Liver (tissue), 9 donors: Measurements from ENCODE around the gene ZMPSTE24. TPM values are rescaled to one million over a fixed set of nuclear protein-coding genes. Genes with fewer than 3 reads are reported as not detected.

Experiments used
- DNase-seq: peaks from one replicate; pipeline ENCODE4 v3.0.0-alpha.2; 2017; ENCODE audit warnings: low spot score
- H3K27ac ChIP-seq, 2 donors: one replicate each; pipeline ENCODE4 v1.7.0; 2013; ENCODE audit warnings: inconsistent platforms in 2 of 2, low read length in 2 of 2, control low read depth in 1 of 2, low read depth in 1 of 2, mild to moderate bottlenecking in 1 of 2
- H3K27me3 ChIP-seq, 4 donors: one replicate each; pipeline versions ENCODE4 v1.6.1 to v1.7.0; 2013; ENCODE audit warnings: low read length in 3 of 4, inconsistent platforms in 1 of 4, mild to moderate bottlenecking in 1 of 4, moderate library complexity in 1 of 4; ENCODE audit not compliant: control insufficient read depth in 4 of 4, insufficient read depth in 4 of 4
- H3K36me3 ChIP-seq, 4 donors: one replicate each; pipeline versions ENCODE4 v1.6.1 to v1.7.0; 2013; ENCODE audit warnings: low read length in 3 of 4, mild to moderate bottlenecking in 3 of 4, low read depth in 1 of 4, moderate library complexity in 1 of 4; ENCODE audit not compliant: control insufficient read depth in 4 of 4, insufficient read depth in 3 of 4
- H3K4me1 ChIP-seq, 4 donors: one replicate each; pipeline versions ENCODE4 v1.6.1 to v1.7.0; 2013; ENCODE audit warnings: low read length in 3 of 4, mild to moderate bottlenecking in 3 of 4, moderate library complexity in 1 of 4; ENCODE audit not compliant: control insufficient read depth in 4 of 4, insufficient read depth in 4 of 4
- H3K4me3 ChIP-seq, 3 donors: one replicate each; pipeline versions ENCODE4 v1.6.1 to v1.7.0; 2013; ENCODE audit warnings: low read length in 3 of 3, control low read depth in 1 of 3, low read depth in 1 of 3, mild to moderate bottlenecking in 1 of 3
- H3K9ac ChIP-seq, 2 donors: one replicate each; pipeline ENCODE4 v1.7.0; 2013; ENCODE audit warnings: low read length in 2 of 2, mild to moderate bottlenecking in 2 of 2, moderate library complexity in 2 of 2, control low read depth in 1 of 2, low read depth in 1 of 2
- H3K9me3 ChIP-seq, 4 donors: one replicate each; pipeline versions ENCODE4 v1.6.1 to v1.7.0; 2013; ENCODE audit warnings: low read length in 3 of 4; ENCODE audit not compliant: control insufficient read depth in 4 of 4
- ATF3 ChIP-seq: IDR thresholded peaks from 2 replicates; pipeline ENCODE4 v1.6.1; 2016; ENCODE audit warnings: antibody characterized with exemption
- CTCF ChIP-seq: fragments of 150-350 bp; IDR thresholded peaks from 2 replicates; pipeline ENCODE4 v1.5.1; 2017; ENCODE audit warnings: improper control_type of control experiment, low read depth, low read length; ENCODE audit not compliant: missing input control
- EGR1 ChIP-seq, 2 donors: IDR thresholded peaks; 2 replicates each; pipeline ENCODE4 v1.6.1; 2016 to 2018; ENCODE audit warnings: antibody characterized with exemption in 2 of 2, low read depth in 2 of 2
- FOXA2 ChIP-seq: IDR thresholded peaks from 2 replicates; pipeline ENCODE4 v1.6.1; 2016; ENCODE audit warnings: antibody characterized with exemption
- GABPA ChIP-seq, 2 donors: IDR thresholded peaks in 1 of 2; conservative IDR thresholded peaks in 1 of 2; 2 replicates each; pipeline ENCODE4 v1.6.1; 2016; ENCODE audit warnings: antibody characterized with exemption in 2 of 2, mild to moderate bottlenecking in 1 of 2, moderate library complexity in 1 of 2
- HNF4G ChIP-seq: IDR thresholded peaks from 2 replicates; pipeline ENCODE4 v1.6.1; 2016; ENCODE audit warnings: antibody characterized with exemption
- JUND ChIP-seq, 2 donors: IDR thresholded peaks; 2 replicates each; pipeline ENCODE4 v1.6.1; 2016; ENCODE audit warnings: antibody characterized with exemption in 2 of 2
- MAX ChIP-seq: IDR thresholded peaks from 2 replicates; pipeline ENCODE4 v1.6.1; 2016; ENCODE audit warnings: antibody characterized with exemption
- RAD21 ChIP-seq, 2 donors: IDR thresholded peaks; 2 replicates each; pipeline ENCODE4 v1.6.1; 2016; ENCODE audit warnings: antibody characterized with exemption in 2 of 2, mild to moderate bottlenecking in 2 of 2
- REST ChIP-seq: IDR thresholded peaks from 2 replicates; pipeline ENCODE4 v1.6.1; 2016; ENCODE audit warnings: antibody characterized with exemption, mild to moderate bottlenecking
- SP1 ChIP-seq: IDR thresholded peaks from 2 replicates; pipeline ENCODE4 v1.6.1; 2018; ENCODE audit warnings: antibody characterized with exemption, mild to moderate bottlenecking
- TAF1 ChIP-seq: conservative IDR thresholded peaks from 2 replicates; pipeline ENCODE4 v1.6.1; 2016; ENCODE audit warnings: antibody characterized with exemption, mild to moderate bottlenecking
- WGBS: extraction: QIAGEN DNeasy Blood & Tissue Kit; methylation state at CpG from one replicate; pipeline ENCODE4 v1.1.7; 2013; 5-methylcytosine and 5-hydroxymethylcytosine counted together
- polyA plus RNA-seq, 2 donors: library from polyadenylated mRNA; stranded (reverse) in 1 of 2; unstranded in 1 of 2; fragments of 200-250 nt in 1 of 2; fragments of >200 nt in 1 of 2; fragmentation: Nextera tagmentation in 1 of 2; extraction: Ambion mirVana in 1 of 2; gene quantifications; one replicate each; pipeline versions ENCODE4 v1.2.1 to v1.2.3, GENCODE V29; 2013 to 2015
- total RNA-seq, 2 donors: library from RNA; depleted of rRNA; stranded (reverse); fragments of >200 nt; gene quantifications; one replicate each; pipeline ENCODE4 v1.2.3, GENCODE V29; 2014
- donor health status: healthy.
- donor health status: healthy.
- donor health status: healthy.
- donor health status: healthy.
- donor health status: healthy.

Gene ZMPSTE24
- total and polyA plus RNA-seq, 4 donors: 17.3 to 40.1 (median 22.6) TPM

- H3K27me3 ChIP-seq: no peaks in the 10 kb centered on the region
- no peak overlapping the region for H3K4me3 ChIP-seq
- H3K9ac ChIP-seq: no peak overlapping the region
- H3K36me3 ChIP-seq: no peaks in the 10 kb centered on the region
- peaks cover 2 to 7% (median 6%) of the 10 kb centered on the region in 4 donors for H3K4me1 ChIP-seq
- 94% methylated on average over 2 of the region's 2 CpGs for WGBS
- no peak overlapping the region for H3K27ac ChIP-seq
- TF ChIP-seq REST (no peak), MAX (no peak), ATF3 (no peak), EGR1 (IDR thresholded peaks at IDR 0.05; ENCODE audit: low read depth in 2 of 2) (no peak), GABPA (IDR thresholded peaks at IDR 0.05 in 1 of 2, conservative IDR thresholded peaks at IDR 0.05 in 1 of 2) (no peak)
- no peaks in the 10 kb centered on the region for H3K9me3 ChIP-seq
- DNase-seq: no peak
Observed at GRCh38 chr1:40252601-40253000, 5.4 kb upstream of the ZMPSTE24 start.

GRCh38 chr1:40255231-40255630 is 2.8 kb upstream of the ZMPSTE24 start:
- H3K9me3 ChIP-seq: no peaks in the 10 kb centered on the region
- no peak overlapping the region for H3K9ac ChIP-seq
- H3K27ac ChIP-seq: no peak overlapping the region
- peaks cover 2 to 13% (median 7%) of the 10 kb centered on the region in 4 donors for H3K4me1 ChIP-seq
- no peaks in the 10 kb centered on the region for H3K27me3 ChIP-seq
- H3K36me3 ChIP-seq: peaks cover 0 to 2% (median under 1%) of the 10 kb centered on the region in 4 donors
- H3K4me3 ChIP-seq: no peak overlapping the region
- no peak for DNase-seq
- TF ChIP-seq ATF3: no peak
- no peak for TF ChIP-seq GABPA (IDR thresholded peaks at IDR 0.05 in 1 of 2, conservative IDR thresholded peaks at IDR 0.05 in 1 of 2)
- TF ChIP-seq SP1: no peak
- TF ChIP-seq RAD21 (IDR thresholded peaks at IDR 0.05): no peak
- TF ChIP-seq FOXA2: no peak
- TF ChIP-seq HNF4G: no peak

GRCh38 chr1:40256401-40257084 is 1.5 kb upstream of the ZMPSTE24 start:
- H3K36me3 ChIP-seq: peaks cover 0 to 13% (median 8%) of the 10 kb centered on the region in 4 donors
- no peaks in the 10 kb centered on the region for H3K27me3 ChIP-seq
- WGBS: 59% methylated on average over 6 of the region's 6 CpGs
- no peak overlapping the region for H3K27ac ChIP-seq
- H3K9me3 ChIP-seq: no peaks in the 10 kb centered on the region
- TF ChIP-seq CTCF (no peak), TAF1 (no peak), JUND (IDR thresholded peaks at IDR 0.05) (no peak), GABPA (IDR thresholded peaks at IDR 0.05 in 1 of 2, conservative IDR thresholded peaks at IDR 0.05 in 1 of 2) (no peak), SP1 (no peak), FOXA2 (no peak), EGR1 (IDR thresholded peaks at IDR 0.05; ENCODE audit: low read depth in 2 of 2) (no peak)
- H3K4me1 ChIP-seq: peaks cover 2 to 13% (median 7%) of the 10 kb centered on the region in 4 donors
- DNase-seq: no peak
- H3K9ac ChIP-seq: peak overlapping the region; percentile 96 to 97
- peak overlapping the region; percentile 16 to 100 (median 96) for H3K4me3 ChIP-seq
